Stimulated activated effector memory CD8-positive, alpha-beta T cell treated with anti-CD3 and anti-CD28 coated beads, Interleukin-12 subunit alpha, Interleukin-12 subunit beta, amount 100 ng/mL, for 72 hours (primary cell): ENCODE results near the gene C9orf85.

Source experiments
- ATAC-seq: fragments of 150-1000 bp; cut with Tn5 transposase; 2 replicates; pipeline ENCODE4 v1.10.0; 2021
- DNase-seq, 2 donors: peaks; one replicate each; pipeline ENCODE4 v3.0.0; 2021 to 2022; ENCODE audit warnings: low spot score in 2 of 2
- H3K27ac Mint-ChIP-seq: one replicate; pipeline ENCODE4 v1.8.0; 2022; ENCODE audit warnings: mild to moderate bottlenecking, mixed read lengths
- H3K36me3 Mint-ChIP-seq: one replicate; pipeline ENCODE4 v1.8.0; 2022; ENCODE audit warnings: mild to moderate bottlenecking, mixed read lengths
- H3K4me1 Mint-ChIP-seq: one replicate; pipeline ENCODE4 v1.8.0; 2022; ENCODE audit warnings: mixed read lengths
- H3K4me3 Mint-ChIP-seq: one replicate; pipeline ENCODE4 v1.8.0; 2022; ENCODE audit warnings: mild to moderate bottlenecking, mixed read lengths
- H3K9me3 Mint-ChIP-seq: one replicate; pipeline ENCODE4 v1.8.0; 2022; ENCODE audit warnings: mixed read lengths

Gene C9orf85

GRCh38 chr9:71911061-71911907, at the start of gene C9orf85, which contains the start of gene ABHD17B:
Gene C9orf85 (plus strand): TSS chr9:71911639. CDS start chr9:71911735, 96 bp downstream.
Gene ABHD17B (minus strand): TSS chr9:71911193. CDS start chr9:71875080, 36,113 bp downstream.
- ATAC-seq = peak; percentile 96
- Mint-ChIP-seq H3K27ac (peak within 1 kb of the TSS; percentile 98), H3K36me3 (peaks cover 12% of the 10 kb centered on the region), H3K4me1 (peaks cover 53% of the 10 kb centered on the region), H3K9me3 (no peaks in the 10 kb centered on the region), H3K4me3 (peak within 1 kb of the TSS; percentile 97)
- DNase-seq = peak; percentile 84 to 97

- peaks cover 34% of the 10 kb centered on the region for H3K36me3 Mint-ChIP-seq
- peaks cover 15% of the 10 kb centered on the region for H3K9me3 Mint-ChIP-seq
- H3K4me1 Mint-ChIP-seq = peaks cover 10% of the 10 kb centered on the region
- no peak overlapping the region for H3K27ac Mint-ChIP-seq
- DNase-seq (no peak), ATAC-seq (no peak)
- no peak overlapping the region for H3K4me3 Mint-ChIP-seq
These were observed 47.8 kb upstream of the C9orf85 start for GRCh38 chr9:71863631-71864030.

- Mint-ChIP-seq H3K36me3 (peaks cover 18% of the 10 kb centered on the region), H3K4me1 (peaks cover 21% of the 10 kb centered on the region), H3K9me3 (peaks cover 12% of the 10 kb centered on the region), H3K4me3 (no peak overlapping the region), H3K27ac (no peak overlapping the region)
- DNase-seq (no peak), ATAC-seq (no peak)
These were observed 36.1 kb upstream of the C9orf85 start for GRCh38 chr9:71875345-71875744.

GRCh38 chr9:71876106-71876505, 35.3 kb upstream of the C9orf85 start:
- Mint-ChIP-seq H3K27ac (no peak overlapping the region), H3K36me3 (peaks cover 21% of the 10 kb centered on the region), H3K4me3 (no peak overlapping the region), H3K4me1 (peaks cover 21% of the 10 kb centered on the region), H3K9me3 (peaks cover 16% of the 10 kb centered on the region)
- ATAC-seq (no peak), DNase-seq (no peak)

- DNase-seq (no peak), ATAC-seq (no peak)
- Mint-ChIP-seq H3K36me3 (peaks cover 26% of the 10 kb centered on the region), H3K4me1 (peaks cover 26% of the 10 kb centered on the region), H3K4me3 (no peak overlapping the region), H3K27ac (no peak overlapping the region), H3K9me3 (peaks cover 18% of the 10 kb centered on the region)
These were observed 34.6 kb upstream of the C9orf85 start for GRCh38 chr9:71876829-71877228.

GRCh38 chr9:71878327-71879274, 32.8 kb upstream of the C9orf85 start:
- DNase-seq (no peak), ATAC-seq (no peak)
- Mint-ChIP-seq H3K9me3 (peaks cover 21% of the 10 kb centered on the region), H3K36me3 (peaks cover 22% of the 10 kb centered on the region), H3K4me3 (no peak overlapping the region), H3K27ac (no peak overlapping the region), H3K4me1 (peaks cover 26% of the 10 kb centered on the region)

GRCh38 chr9:71879644-71880174, 31.7 kb upstream of the C9orf85 start:
- Mint-ChIP-seq H3K9me3 (peaks cover 26% of the 10 kb centered on the region), H3K4me1 (peaks cover 24% of the 10 kb centered on the region), H3K27ac (no peak overlapping the region), H3K36me3 (peaks cover 10% of the 10 kb centered on the region), H3K4me3 (no peak overlapping the region)
- DNase-seq = no peak
- no peak for ATAC-seq

GRCh38 chr9:71884005-71884404, 27.4 kb upstream of the C9orf85 start:
- Mint-ChIP-seq H3K9me3 (peaks cover 19% of the 10 kb centered on the region), H3K4me1 (peaks cover 31% of the 10 kb centered on the region), H3K4me3 (no peak overlapping the region), H3K27ac (no peak overlapping the region), H3K36me3 (peaks cover 8% of the 10 kb centered on the region)
- DNase-seq (no peak), ATAC-seq (no peak)

GRCh38 chr9:71885467-71885866, 26.0 kb upstream of the C9orf85 start:
- Mint-ChIP-seq H3K36me3 (peaks cover 8% of the 10 kb centered on the region), H3K27ac (peak overlapping the region; percentile 1), H3K4me1 (peaks cover 24% of the 10 kb centered on the region), H3K4me3 (no peak overlapping the region), H3K9me3 (peaks cover 14% of the 10 kb centered on the region)
- ATAC-seq (peak; percentile 48), DNase-seq (no peak)

GRCh38 chr9:71886015-71886414, 25.4 kb upstream of the C9orf85 start:
- Mint-ChIP-seq H3K4me3 (no peak overlapping the region), H3K36me3 (peaks cover 6% of the 10 kb centered on the region), H3K9me3 (peaks cover 10% of the 10 kb centered on the region), H3K4me1 (peaks cover 24% of the 10 kb centered on the region), H3K27ac (peak overlapping the region; percentile 1)
- DNase-seq (no peak), ATAC-seq (peak; percentile 92)

GRCh38 chr9:71886541-71886940, 24.9 kb upstream of the C9orf85 start:
- DNase-seq (no peak), ATAC-seq (no peak)
- Mint-ChIP-seq H3K4me1 (peaks cover 26% of the 10 kb centered on the region), H3K9me3 (peaks cover 7% of the 10 kb centered on the region), H3K4me3 (no peak overlapping the region), H3K27ac (peak overlapping the region; percentile 1), H3K36me3 (peaks cover under 1% of the 10 kb centered on the region)

- Mint-ChIP-seq H3K4me3 (no peak overlapping the region), H3K9me3 (peaks cover 7% of the 10 kb centered on the region), H3K36me3 (no peaks in the 10 kb centered on the region), H3K4me1 (peaks cover 25% of the 10 kb centered on the region), H3K27ac (no peak overlapping the region)
- ATAC-seq (no peak), DNase-seq (no peak)
These were observed 24.1 kb upstream of the C9orf85 start for GRCh38 chr9:71887362-71887761.

- Mint-ChIP-seq H3K9me3 (no peaks in the 10 kb centered on the region), H3K4me3 (no peak overlapping the region), H3K4me1 (peaks cover 42% of the 10 kb centered on the region), H3K36me3 (no peaks in the 10 kb centered on the region), H3K27ac (no peak overlapping the region)
- no peak for DNase-seq
- no peak for ATAC-seq
These were observed 21.3 kb upstream of the C9orf85 start for GRCh38 chr9:71890042-71890679.

GRCh38 chr9:71891557-71892189, 19.8 kb upstream of the C9orf85 start:
- ATAC-seq = no peak
- H3K27ac Mint-ChIP-seq = no peak overlapping the region
- no peaks in the 10 kb centered on the region for H3K36me3 Mint-ChIP-seq
- peaks cover 51% of the 10 kb centered on the region for H3K4me1 Mint-ChIP-seq
- H3K4me3 Mint-ChIP-seq = no peak overlapping the region
- no peaks in the 10 kb centered on the region for H3K9me3 Mint-ChIP-seq
- no peak for DNase-seq
